GM23338 (cell line): Measurements from ENCODE around the gene LRRC4B.

Source experiments
- CTCF ChIP-seq, 2 experiments: fragments of 200-600 bp in 1 of 2; sonication (generic) in 1 of 2; conservative IDR thresholded peaks; 2 replicates each; pipeline versions ENCODE4 v1.5.1 to v1.6.1; 2016 to 2017; ENCODE audit warnings: antibody characterized with exemption in 2 of 2, low read depth in 2 of 2, mild to moderate bottlenecking in 2 of 2, moderate library complexity in 1 of 2
- EZH2 ChIP-seq: fragments of 200-600 bp; sonication (generic); IDR thresholded peaks from one replicate; pipeline ENCODE4 v1.8.0; 2017; ENCODE audit warnings: antibody characterized with exemption, mild to moderate bottlenecking, low read depth; ENCODE audit not compliant: unreplicated experiment
- EZH2phosphoT487 ChIP-seq: fragments of 200-600 bp; sonication (generic); IDR thresholded peaks from one replicate; pipeline ENCODE4 v1.8.1; 2018; ENCODE audit warnings: antibody characterized with exemption; ENCODE audit not compliant: unreplicated experiment
- JUNB ChIP-seq: IDR thresholded peaks from one replicate; pipeline ENCODE4 v1.6.1; 2016; ENCODE audit warnings: antibody characterized with exemption; ENCODE audit not compliant: unreplicated experiment
- POLR2AphosphoS5 ChIP-seq: IDR thresholded peaks from 2 replicates; pipeline ENCODE4 v1.6.1; 2016; ENCODE audit warnings: antibody characterized with exemption, low read depth
- REST ChIP-seq: IDR thresholded peaks from one replicate; pipeline ENCODE4 v1.6.1; 2018; ENCODE audit warnings: antibody characterized with exemption; ENCODE audit not compliant: unreplicated experiment
- ZNF462 ChIP-seq: fragments of 250-450 bp; sonication (Bioruptor Pico); IDR thresholded peaks from 2 replicates; pipeline ENCODE4 v1.5.0; 2020; ENCODE audit warnings: mild to moderate bottlenecking, moderate library complexity

GRCh38 chr19:50479761-50480251 lies 88.4 kb downstream of the LRRC4B start:
- TF ChIP-seq ZNF462 (CRISPR knock-in tag) (no peak), CTCF (conservative IDR thresholded peaks at IDR 0.05; ENCODE audit: low read depth in 2 of 2) (no peak), EZH2 (no peak), REST (no peak), POLR2AphosphoS5 (no peak), JUNB (no peak), EZH2phosphoT487 (no peak)
